22Rv1 (cell line): Measurements from ENCODE around the gene SLC44A4.
"Not testable (repeated sequence)": the region's sequence is repeated elsewhere in the genome, so short reads cannot be mapped to it uniquely, and the experiment has no call there.

Experiments used
- CTCF ChIP-seq: fragments of 450-650 bp; IDR thresholded peaks from 2 replicates; pipeline ENCODE4 v1.5.1; 2017; ENCODE audit warnings: mild to moderate bottlenecking
- ZFX ChIP-seq: fragments of 450-650 bp; IDR thresholded peaks from 2 replicates; pipeline ENCODE4 v1.6.1; 2017; ENCODE audit warnings: antibody characterized with exemption, borderline replicate concordance

DNA sequence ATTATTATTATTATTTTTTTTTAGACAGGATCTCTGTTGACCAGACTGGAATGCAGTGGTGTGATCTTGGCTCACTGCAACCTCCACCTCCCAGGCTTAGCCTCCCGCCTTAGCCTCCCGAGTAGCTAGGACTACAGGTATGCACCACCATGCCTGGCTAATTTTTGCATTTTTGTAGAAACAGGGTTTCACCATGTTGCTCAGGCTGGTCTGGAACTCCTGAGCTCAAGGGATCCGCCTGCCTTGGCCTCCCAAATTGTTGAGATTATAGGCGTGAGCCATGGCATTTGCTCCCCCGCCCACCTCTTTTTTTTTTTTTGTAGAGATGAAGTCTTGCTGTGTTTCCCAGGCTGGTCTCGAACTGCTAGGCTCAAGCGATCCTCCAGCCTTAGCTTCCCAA, 30.5 kb upstream of the SLC44A4 start:
- not testable (repeated sequence) for TF ChIP-seq CTCF, ZFX
